ENCODE measurements around the gene STK40. TPM values are rescaled to one million over a fixed set of nuclear protein-coding genes. Genes with fewer than 3 reads are reported as not detected.

STK40 gene
- total RNA-seq, 1 experiment from 2014 or later = 30.3 TPM

DNA sequence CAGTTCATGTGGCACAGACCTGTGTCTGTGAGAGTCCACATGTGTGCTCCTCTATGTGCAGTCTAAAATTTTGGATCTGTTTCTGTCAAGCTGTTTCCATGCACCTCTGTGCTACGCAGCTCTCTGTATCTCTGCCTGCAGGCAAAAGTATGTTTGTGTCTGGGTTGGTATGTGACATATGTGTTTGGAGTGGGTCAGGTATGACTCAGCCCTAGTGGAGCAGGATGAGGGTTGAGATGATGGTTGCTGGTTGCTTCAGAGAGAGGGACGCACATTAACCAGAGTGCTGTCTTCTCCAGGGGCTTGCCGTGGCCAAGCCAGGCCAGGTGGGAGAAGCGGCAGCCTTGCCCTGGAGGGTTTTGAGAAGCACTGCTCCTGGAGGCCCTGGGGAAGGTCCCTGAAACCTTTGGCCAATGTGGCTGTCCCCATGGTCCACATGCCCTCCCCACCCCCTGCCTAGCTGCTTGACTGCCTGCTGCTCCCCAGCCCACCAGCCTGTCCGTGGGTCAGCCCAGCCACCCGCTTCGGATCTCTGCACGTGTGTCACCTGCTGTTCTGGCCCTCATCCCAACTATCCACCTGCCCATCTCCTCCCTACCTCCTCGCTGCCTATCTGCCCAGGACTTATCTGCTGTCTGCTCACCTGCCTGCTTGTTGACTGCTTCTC lies 58.2 kb downstream of the STK40 start:
- H3K36me3 ChIP-seq = no peaks in the 10 kb centered on the region
- H3K27me3 ChIP-seq = no peaks in the 10 kb centered on the region
- H3K9me3 ChIP-seq (replicated peaks) = no peaks in the 10 kb centered on the region
- DNase-seq = no peak
- H3K4me3 ChIP-seq = no peak overlapping the region
- peaks cover 3% of the 10 kb centered on the region; the same call in 1 of the 2 replicates for H3K4me1 ChIP-seq
- no peak overlapping the region for H3K27ac ChIP-seq

DNA sequence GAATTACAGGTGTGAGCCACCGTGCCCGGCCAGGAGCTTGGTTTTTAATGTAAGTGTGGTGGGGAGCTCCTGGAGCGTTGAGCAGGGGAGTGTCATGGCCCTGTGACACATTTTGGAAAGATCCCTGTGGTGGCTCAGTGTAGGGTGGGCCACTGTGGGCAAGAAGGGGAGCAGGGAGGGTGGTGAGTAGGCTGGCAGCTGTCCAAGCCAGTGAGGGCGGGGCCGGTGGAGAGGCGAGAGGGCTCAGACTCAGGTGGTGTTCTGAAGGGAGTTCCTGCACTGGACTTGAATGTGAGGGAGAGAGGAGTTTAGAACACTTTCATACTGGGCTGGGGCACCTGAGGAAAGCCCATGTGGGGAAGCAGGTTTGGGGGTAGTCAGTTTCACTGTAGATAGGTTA lies 59.2 kb downstream of the STK40 start:
- no peaks in the 10 kb centered on the region for H3K9me3 ChIP-seq (replicated peaks)
- H3K4me1 ChIP-seq = peaks cover 3% of the 10 kb centered on the region; the same call in 1 of the 2 replicates
- H3K27me3 ChIP-seq = no peaks in the 10 kb centered on the region
- H3K36me3 ChIP-seq = no peaks in the 10 kb centered on the region; the same call in 1 of the 2 replicates
- DNase-seq = no peak
- H3K27ac ChIP-seq = no peak overlapping the region
- H3K4me3 ChIP-seq = no peak overlapping the region

- Histone ChIP-seq H3K9me3 (replicated peaks) (no peaks in the 10 kb centered on the region), H3K4me1 (peaks cover 3% of the 10 kb centered on the region; the same call in 1 of the 2 replicates), H3K27me3 (no peaks in the 10 kb centered on the region), H3K27ac (no peak overlapping the region), H3K4me3 (no peak overlapping the region), H3K36me3 (peaks cover 7% of the 10 kb centered on the region; the same call in 1 of the 2 replicates)
- no peak for DNase-seq
Observed at GRCh38 chr1:36324353-36324703, 61.4 kb downstream of the STK40 start.

DNA sequence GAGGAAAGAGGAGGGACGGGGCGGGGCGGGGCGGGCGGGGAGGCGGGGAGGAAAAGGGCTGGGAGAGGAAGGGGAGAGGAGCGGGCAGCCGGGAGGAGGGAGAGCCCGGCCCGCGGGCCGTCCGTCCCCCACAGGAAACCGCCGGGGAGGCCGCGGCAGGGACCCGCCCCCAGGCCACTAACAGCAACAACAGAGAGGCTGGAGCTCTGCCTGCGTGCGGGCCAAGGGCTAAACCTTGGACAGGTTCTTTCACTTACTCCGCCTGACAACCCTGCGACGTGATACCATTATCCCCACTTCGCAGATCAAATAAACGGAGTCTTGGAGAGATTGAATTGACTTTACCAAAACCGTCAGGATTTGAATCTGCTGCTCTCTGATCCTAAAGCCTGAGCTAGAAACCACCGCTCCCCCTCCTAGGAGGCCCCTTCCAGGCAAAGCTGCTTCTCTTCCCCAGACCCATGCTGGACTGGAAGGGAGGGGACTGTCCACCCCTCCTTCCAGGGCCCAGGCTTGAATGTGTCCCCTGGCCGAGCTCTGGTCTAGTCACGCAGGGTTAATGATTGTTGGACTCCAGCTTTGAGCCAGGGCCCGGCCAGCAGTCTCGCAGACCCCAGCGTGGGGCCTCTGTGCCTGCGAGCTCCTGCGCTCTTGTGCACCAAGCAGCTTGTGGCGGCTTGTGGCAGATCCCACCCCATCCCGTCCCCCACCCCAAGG lies 61.9 kb downstream of the STK40 start, which contains the start of gene EVA1B:
Gene EVA1B, minus strand, starts transcription at position 10 of the 717 bp plus-strand sequence. CDS start 608 bp downstream, outside the sequence.
- H3K27ac ChIP-seq = no peak within 1 kb of the TSS

DNA sequence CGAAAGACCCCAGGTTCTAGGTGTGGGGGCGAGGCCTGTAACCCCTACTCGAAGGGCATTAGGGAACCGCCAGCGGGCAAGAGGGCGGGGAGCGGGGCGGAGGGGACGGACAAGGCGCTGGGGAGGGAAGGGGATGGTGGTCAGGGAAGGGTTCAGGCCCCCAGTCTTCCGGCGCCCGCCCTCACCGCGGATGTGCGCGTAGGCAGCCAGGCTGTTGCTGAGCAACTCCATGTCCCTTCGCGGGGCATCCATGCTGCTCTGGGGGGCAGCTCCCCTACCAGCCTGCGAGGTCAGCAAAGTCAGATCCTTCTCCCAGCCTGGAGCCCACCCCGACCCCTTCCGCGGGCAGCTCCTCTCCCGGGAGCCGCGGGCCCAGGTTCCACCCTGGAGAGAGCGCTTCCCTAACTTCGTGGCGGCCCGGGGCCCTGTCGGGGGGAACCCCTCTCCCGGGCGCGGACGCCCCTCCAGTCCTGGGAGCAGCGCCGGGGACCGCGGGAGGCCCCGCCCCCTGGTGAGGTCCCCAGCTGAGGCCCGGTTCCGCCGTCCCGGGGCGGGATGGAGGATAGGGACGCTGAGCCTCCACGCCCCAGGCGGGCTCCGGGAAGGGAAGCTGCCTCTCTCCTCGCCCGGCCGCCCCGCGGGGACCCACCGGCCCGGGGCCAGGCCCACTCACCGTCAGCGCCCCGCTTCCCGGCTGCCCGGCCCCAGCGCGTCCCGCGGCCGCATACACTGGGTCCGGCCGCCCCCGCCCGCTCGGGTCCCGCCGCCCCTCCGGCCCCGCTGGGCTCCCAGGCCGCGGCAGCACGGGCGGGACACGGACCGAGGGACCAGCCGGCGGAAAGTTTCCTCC lies 62.7 kb downstream of the STK40 start:
- peak overlapping the region; percentile 59 for H3K4me3 ChIP-seq
- H3K27ac ChIP-seq = no peak overlapping the region
- DNase-seq = peak; percentile 47 to 50
- H3K4me1 ChIP-seq = peaks cover 3% of the 10 kb centered on the region; the same call in 1 of the 2 replicates
- peaks cover 12% of the 10 kb centered on the region; the same call in 1 of the 2 replicates for H3K36me3 ChIP-seq
- no peaks in the 10 kb centered on the region for H3K9me3 ChIP-seq (replicated peaks)
- no peaks in the 10 kb centered on the region for H3K27me3 ChIP-seq

More for the DNA sequence above, 61.9 kb downstream of the STK40 start, which contains the start of gene EVA1B:
- Histone ChIP-seq H3K36me3 (peaks cover 7% of the 10 kb centered on the region; the same call in 1 of the 2 replicates), H3K4me3 (peak within 1 kb of the TSS; percentile 59), H3K4me1 (peaks cover 3% of the 10 kb centered on the region; the same call in 1 of the 2 replicates), H3K27me3 (no peaks in the 10 kb centered on the region), H3K9me3 (replicated peaks) (no peaks in the 10 kb centered on the region)
- DNase-seq = peak; percentile 77 to 81

GRCh38 chr1:36322041-36322785 lies 63.5 kb downstream of the STK40 start:
- H3K27me3 ChIP-seq = no peaks in the 10 kb centered on the region
- H3K27ac ChIP-seq = no peak overlapping the region
- no peak overlapping the region for H3K4me3 ChIP-seq
- H3K4me1 ChIP-seq = peaks cover 3% of the 10 kb centered on the region; the same call in 1 of the 2 replicates
- no peak for DNase-seq
- H3K36me3 ChIP-seq = peaks cover 12% of the 10 kb centered on the region; the same call in 1 of the 2 replicates
- no peaks in the 10 kb centered on the region for H3K9me3 ChIP-seq (replicated peaks)

DNA sequence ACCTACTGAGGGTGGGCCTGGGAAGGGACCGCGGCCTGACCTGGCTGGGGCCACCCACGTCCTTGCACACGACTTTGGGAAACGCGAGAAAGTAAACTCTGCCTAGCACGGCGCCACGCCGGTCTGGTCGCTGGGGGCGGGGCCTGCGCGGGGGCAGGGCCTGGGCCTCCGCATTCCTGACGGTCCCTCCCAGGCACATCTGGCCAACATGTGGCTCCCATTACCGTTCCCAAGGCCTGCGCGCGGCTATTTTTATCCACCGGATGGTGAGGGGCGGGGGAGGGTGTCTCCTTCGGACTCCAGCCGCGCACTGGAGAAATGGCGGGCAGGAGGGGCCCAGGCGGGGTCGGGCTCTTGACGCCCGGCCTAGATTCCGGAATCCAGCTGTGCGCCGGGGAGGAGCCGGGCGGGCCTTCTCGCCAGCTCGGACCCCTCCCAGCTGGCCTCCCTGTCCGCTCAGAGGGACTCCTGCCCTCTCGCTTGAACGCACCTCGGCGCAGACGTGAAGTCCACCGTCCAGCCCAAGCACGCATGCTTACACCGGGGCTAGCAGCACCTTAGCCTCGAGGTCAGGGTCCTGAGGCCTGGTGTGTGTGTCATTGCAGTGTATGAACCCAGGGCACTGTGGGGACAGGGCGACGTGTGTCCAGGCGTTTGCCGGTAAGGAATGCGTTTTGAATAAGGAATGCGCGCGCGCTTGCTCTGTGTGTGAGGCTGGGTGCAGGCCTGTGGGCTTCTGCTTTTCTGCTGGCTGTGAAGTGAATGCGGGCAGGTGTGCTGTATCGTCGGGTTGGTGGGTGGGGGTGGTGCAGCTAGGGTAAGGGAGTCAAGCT lies 64.4 kb downstream of the STK40 start:
- Histone ChIP-seq H3K4me1 (peaks cover 3% of the 10 kb centered on the region; the same call in 1 of the 2 replicates), H3K27ac (no peak overlapping the region)
- DNase-seq = no peak

DNA sequence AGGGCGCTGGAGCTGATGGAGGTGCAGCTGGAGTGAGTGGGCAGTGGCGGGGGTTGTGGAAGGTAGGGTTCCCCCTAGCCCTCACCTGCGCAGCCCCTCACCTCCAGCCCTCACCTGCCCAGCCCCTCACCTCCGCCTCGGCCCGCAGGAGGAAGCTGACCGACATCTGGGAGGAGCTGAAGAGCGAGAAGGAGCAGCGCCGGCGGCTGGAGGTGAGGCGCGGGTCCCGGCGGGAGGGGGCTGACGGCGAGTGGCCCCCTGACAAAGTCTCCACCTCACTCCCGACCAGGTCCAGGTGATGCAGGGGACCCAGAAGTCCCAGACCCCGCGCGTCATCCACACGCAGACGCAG lies 65.0 kb downstream of the STK40 start:
- no peak overlapping the region for H3K4me3 ChIP-seq
- no peak for DNase-seq
- no peaks in the 10 kb centered on the region for H3K9me3 ChIP-seq (replicated peaks)
- peaks cover 16% of the 10 kb centered on the region; the same call in 1 of the 2 replicates for H3K36me3 ChIP-seq
- H3K27ac ChIP-seq = no peak overlapping the region
- H3K4me1 ChIP-seq = peaks cover 3% of the 10 kb centered on the region; the same call in 1 of the 2 replicates
- H3K27me3 ChIP-seq = no peaks in the 10 kb centered on the region

More for the DNA sequence above, 64.4 kb downstream of the STK40 start:
- no peaks in the 10 kb centered on the region for H3K27me3 ChIP-seq
- H3K9me3 ChIP-seq (replicated peaks) = no peaks in the 10 kb centered on the region
- peaks cover 16% of the 10 kb centered on the region; the same call in 1 of the 2 replicates for H3K36me3 ChIP-seq
- no peak overlapping the region for H3K4me3 ChIP-seq

DNA sequence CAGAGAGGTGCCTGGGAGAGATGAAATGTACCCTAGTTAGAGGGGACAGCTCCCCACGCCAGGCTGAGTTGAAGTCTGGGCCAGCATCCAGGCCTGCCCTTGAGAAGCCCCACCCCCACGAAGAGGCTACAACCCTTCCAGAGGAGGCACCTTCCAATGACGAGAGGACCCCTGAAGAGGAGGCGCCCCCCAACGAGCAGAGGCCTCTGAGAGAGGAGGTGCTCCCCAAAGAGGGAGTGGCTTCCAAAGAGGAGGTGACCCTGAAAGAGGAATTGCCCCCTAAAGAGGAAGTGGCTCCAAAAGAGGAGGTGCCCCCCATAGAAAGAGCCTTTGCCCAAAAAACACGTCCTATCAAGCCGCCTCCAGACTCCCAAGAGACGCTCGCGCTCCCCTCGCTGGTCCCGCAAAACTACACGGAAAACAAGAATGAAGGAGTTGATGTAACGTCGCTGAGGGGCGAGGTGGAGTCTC lies 65.4 kb downstream of the STK40 start:
- Histone ChIP-seq H3K27ac (no peak overlapping the region), H3K4me1 (peaks cover 3% of the 10 kb centered on the region; the same call in 1 of the 2 replicates), H3K36me3 (peaks cover 16% of the 10 kb centered on the region; the same call in 1 of the 2 replicates), H3K27me3 (no peaks in the 10 kb centered on the region), H3K9me3 (replicated peaks) (no peaks in the 10 kb centered on the region), H3K4me3 (no peak overlapping the region)
- DNase-seq = no peak

DNA sequence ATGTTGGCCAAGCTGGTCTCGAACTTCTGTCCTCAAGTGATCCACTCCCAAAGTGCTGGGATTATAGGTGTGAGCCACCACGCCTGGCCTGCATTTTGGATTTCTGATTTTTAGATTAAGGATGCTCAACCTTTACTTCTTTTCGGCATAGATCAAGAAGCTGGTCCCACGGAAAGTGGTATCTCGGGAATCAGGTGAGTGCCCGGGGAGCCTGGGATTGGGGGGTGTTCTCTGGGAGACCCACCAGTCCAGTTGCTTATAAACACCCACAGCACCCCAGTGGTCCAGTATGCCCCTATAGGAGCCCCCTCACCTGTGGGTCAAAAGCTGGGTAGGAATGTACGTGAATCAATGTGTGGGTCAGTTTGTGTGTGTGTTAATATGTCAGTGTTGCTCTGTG lies 76.3 kb downstream of the STK40 start:
- H3K9me3 ChIP-seq (replicated peaks) = no peaks in the 10 kb centered on the region
- no peak for DNase-seq
- no peak overlapping the region for H3K4me3 ChIP-seq
- no peaks in the 10 kb centered on the region for H3K4me1 ChIP-seq
- no peaks in the 10 kb centered on the region for H3K27me3 ChIP-seq
- no peak overlapping the region for H3K27ac ChIP-seq
- peaks cover 54% of the 10 kb centered on the region for H3K36me3 ChIP-seq

- Histone ChIP-seq H3K9me3 (replicated peaks) (no peaks in the 10 kb centered on the region), H3K4me3 (no peak overlapping the region), H3K4me1 (no peaks in the 10 kb centered on the region), H3K27ac (no peak overlapping the region), H3K36me3 (peaks cover 62% of the 10 kb centered on the region), H3K27me3 (no peaks in the 10 kb centered on the region)
- DNase-seq = no peak
Observed at GRCh38 chr1:36307601-36308330, 78.0 kb downstream of the STK40 start.

DNA sequence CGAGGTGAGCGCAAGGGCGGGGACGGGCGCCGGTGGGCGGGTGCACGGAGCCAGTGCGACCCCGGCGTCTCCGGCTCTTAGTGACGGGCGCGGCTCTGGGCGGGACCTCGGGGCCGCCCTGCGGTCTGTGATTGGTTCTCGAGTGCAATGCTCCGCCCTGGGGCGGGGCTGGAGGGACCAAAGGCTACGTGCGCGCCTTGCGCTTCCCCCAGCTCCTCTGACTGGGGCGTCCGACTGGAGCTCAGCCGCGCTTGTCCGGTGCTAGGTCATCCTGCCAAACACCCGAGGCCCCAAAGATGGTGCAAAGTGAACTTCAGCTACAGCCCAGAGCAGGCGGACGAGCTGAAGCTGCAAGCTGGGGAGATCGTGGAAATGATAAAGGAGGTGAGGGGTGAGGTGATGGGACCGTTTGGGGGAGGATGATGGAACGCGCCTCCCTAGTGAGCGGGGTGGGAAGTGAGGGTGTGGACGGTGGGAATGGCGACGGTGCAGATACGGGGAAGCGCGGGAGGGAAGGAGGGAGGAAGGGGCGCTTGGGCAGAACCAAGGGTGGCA lies 78.7 kb downstream of the STK40 start:
- Histone ChIP-seq H3K27me3 (no peaks in the 10 kb centered on the region), H3K27ac (no peak overlapping the region), H3K4me1 (no peaks in the 10 kb centered on the region), H3K36me3 (peaks cover 61% of the 10 kb centered on the region), H3K4me3 (no peak overlapping the region), H3K9me3 (replicated peaks) (no peaks in the 10 kb centered on the region)
- no peak for DNase-seq

All from SJCRH30 (cell line).